Large intestine (tissue), 3 donors: ENCODE results near the gene NRF1. TPM values are rescaled to one million over a fixed set of nuclear protein-coding genes. Genes with fewer than 3 reads are reported as not detected.
"Not testable (repeated sequence)": the region's sequence is repeated elsewhere in the genome, so short reads cannot be mapped to it uniquely, and the experiment has no call there.

Experiments
- DNase-seq, 2 donors: peaks; one replicate each; pipeline versions ENCODE4 v3.0.0 to v3.0.0-alpha.2; 2013
- H3K27ac ChIP-seq: one replicate; pipeline ENCODE4 v1.5.1; 2013; ENCODE audit warnings: low read length
- H3K27me3 ChIP-seq: 2 replicates; pipeline ENCODE4 v1.6.1; 2013; ENCODE audit warnings: low read length; ENCODE audit not compliant: control insufficient read depth, insufficient read depth
- H3K36me3 ChIP-seq: 2 replicates; pipeline ENCODE4 v1.6.1; 2013; ENCODE audit warnings: low read length; ENCODE audit not compliant: control insufficient read depth, insufficient read depth
- H3K4me1 ChIP-seq: one replicate; pipeline ENCODE4 v1.6.1; 2013; ENCODE audit warnings: low read length; ENCODE audit not compliant: control insufficient read depth, insufficient read depth
- H3K4me3 ChIP-seq: one replicate; pipeline ENCODE4 v1.5.1; 2013; ENCODE audit warnings: low read length
- H3K9me3 ChIP-seq: one replicate; pipeline ENCODE4 v1.6.1; 2013; ENCODE audit warnings: mild to moderate bottlenecking, low read depth, low read length, moderate library complexity; ENCODE audit not compliant: control insufficient read depth
- WGBS: methylation state at CpG from one replicate; pipeline ENCODE4 v1.1.5; 2013; ENCODE audit warnings: low lambda C conversion rate; ENCODE audit not compliant: insufficient coverage; 5-methylcytosine and 5-hydroxymethylcytosine counted together
- polyA plus RNA-seq: library from polyadenylated mRNA; unstranded; fragments of 120-200 nt; gene quantifications from one replicate; pipeline ENCODE4 v1.2.1, GENCODE V29; 2013

Gene NRF1
- polyA plus RNA-seq, 1 donor = 17.4 TPM

- H3K4me1 ChIP-seq = peaks cover 8% of the 10 kb centered on the region
- H3K4me3 ChIP-seq = no peak overlapping the region
- no peak for DNase-seq
- peaks cover 62% of the 10 kb centered on the region for H3K27me3 ChIP-seq
- H3K27ac ChIP-seq = no peak overlapping the region
- H3K36me3 ChIP-seq = no peaks in the 10 kb centered on the region
- H3K9me3 ChIP-seq = peaks cover 4% of the 10 kb centered on the region
- WGBS = no CpG with 5 or more reads among the region's 6 CpGs
Observed at GRCh38 chr7:129790136-129790535, 178.6 kb downstream of the NRF1 start.

- WGBS = no CpG with 5 or more reads among the region's 9 CpGs
- no peak overlapping the region for H3K27ac ChIP-seq
Observed at GRCh38 chr7:129792721-129793120, 181.2 kb downstream of the NRF1 start.

GRCh38 chr7:129793506-129794310 lies 182.2 kb downstream of the NRF1 start:
- Histone ChIP-seq H3K27me3 (peaks cover 31% of the 10 kb centered on the region), H3K36me3 (no peaks in the 10 kb centered on the region), H3K4me1 (no peaks in the 10 kb centered on the region), H3K27ac (no peak overlapping the region), H3K9me3 (no peaks in the 10 kb centered on the region), H3K4me3 (no peak overlapping the region)
- DNase-seq = no peak
- WGBS = no CpG with 5 or more reads among the region's 9 CpGs

More at GRCh38 chr7:129792721-129793120, 181.2 kb downstream of the NRF1 start:
- no peaks in the 10 kb centered on the region for H3K36me3 ChIP-seq
- H3K4me3 ChIP-seq = no peak overlapping the region
- H3K4me1 ChIP-seq = no peaks in the 10 kb centered on the region
- peaks cover 38% of the 10 kb centered on the region for H3K27me3 ChIP-seq
- DNase-seq = no peak
- H3K9me3 ChIP-seq = no peaks in the 10 kb centered on the region

GRCh38 chr7:129794461-129794860 lies 182.9 kb downstream of the NRF1 start:
- not testable (repeated sequence) for DNase-seq, H3K9me3 ChIP-seq, H3K4me1 ChIP-seq, H3K36me3 ChIP-seq, H3K27ac ChIP-seq, H3K4me3 ChIP-seq
- WGBS = no CpG with 5 or more reads among the region's 9 CpGs
- peaks cover 25% of the 10 kb centered on the region for H3K27me3 ChIP-seq

GRCh38 chr7:129796186-129796775 lies 184.8 kb downstream of the NRF1 start:
- Histone ChIP-seq H3K27me3 (peaks cover 12% of the 10 kb centered on the region), H3K36me3 (no peaks in the 10 kb centered on the region), H3K4me1 (no peaks in the 10 kb centered on the region), H3K4me3 (no peak overlapping the region), H3K9me3 (no peaks in the 10 kb centered on the region), H3K27ac (no peak overlapping the region)
- DNase-seq = no peak
- no CpG with 5 or more reads among the region's 9 CpGs for WGBS

GRCh38 chr7:129797214-129797789 lies 185.8 kb downstream of the NRF1 start:
- H3K4me3 ChIP-seq = no peak overlapping the region
- no peaks in the 10 kb centered on the region for H3K9me3 ChIP-seq
- DNase-seq = no peak
- no peaks in the 10 kb centered on the region for H3K36me3 ChIP-seq
- WGBS = 73% methylated on average over 2 of the region's 7 CpGs
- no peaks in the 10 kb centered on the region for H3K4me1 ChIP-seq
- no peak overlapping the region for H3K27ac ChIP-seq
- peaks cover 16% of the 10 kb centered on the region for H3K27me3 ChIP-seq

- no peak for DNase-seq
- Histone ChIP-seq H3K4me3 (no peak overlapping the region), H3K27ac (no peak overlapping the region), H3K27me3 (peaks cover 11% of the 10 kb centered on the region), H3K36me3 (no peaks in the 10 kb centered on the region), H3K4me1 (no peaks in the 10 kb centered on the region), H3K9me3 (no peaks in the 10 kb centered on the region)
- WGBS = no CpG with 5 or more reads among the region's 16 CpGs
Observed at GRCh38 chr7:129798616-129799349, 187.3 kb downstream of the NRF1 start.

- no peaks in the 10 kb centered on the region for H3K9me3 ChIP-seq
- H3K27ac ChIP-seq = no peak overlapping the region
- peaks cover 7% of the 10 kb centered on the region for H3K27me3 ChIP-seq
- H3K36me3 ChIP-seq = no peaks in the 10 kb centered on the region
- WGBS = no CpG with 5 or more reads among the region's 13 CpGs
- H3K4me1 ChIP-seq = no peaks in the 10 kb centered on the region
- no peak overlapping the region for H3K4me3 ChIP-seq
- no peak for DNase-seq
Observed at GRCh38 chr7:129799350-129799955, 187.9 kb downstream of the NRF1 start.

GRCh38 chr7:129800901-129801300 lies 189.4 kb downstream of the NRF1 start:
- Histone ChIP-seq H3K27ac (no peak overlapping the region), H3K4me3 (no peak overlapping the region), H3K36me3 (no peaks in the 10 kb centered on the region), H3K4me1 (no peaks in the 10 kb centered on the region), H3K27me3 (peaks cover 7% of the 10 kb centered on the region), H3K9me3 (no peaks in the 10 kb centered on the region)
- WGBS = no CpG with 5 or more reads among the region's 7 CpGs
- DNase-seq = no peak

- no peak overlapping the region for H3K4me3 ChIP-seq
- DNase-seq = no peak
- H3K9me3 ChIP-seq = no peaks in the 10 kb centered on the region
- WGBS = no CpG with 5 or more reads among the region's 5 CpGs
- no peaks in the 10 kb centered on the region for H3K36me3 ChIP-seq
- peaks cover 7% of the 10 kb centered on the region for H3K27me3 ChIP-seq
- H3K27ac ChIP-seq = no peak overlapping the region
- no peaks in the 10 kb centered on the region for H3K4me1 ChIP-seq
Observed at GRCh38 chr7:129801882-129802281, 190.4 kb downstream of the NRF1 start.
